Brain microvascular endothelial cell (primary cell): ENCODE results near the gene ALS2CL.
A peak's percentile ranks its signal among the peaks of the same experiment; 100 is the strongest.

ENCODE experiments used
- DNase-seq: peaks from one replicate; pipeline ENCODE4 v3.0.0-alpha.2; 2020
- H3K27ac ChIP-seq: fragments of 250-450 bp; sonication (Bioruptor Pico); 2 replicates; pipeline ENCODE4 v1.5.1; 2020; ENCODE audit warnings: mild to moderate bottlenecking, moderate library complexity
- H3K27me3 ChIP-seq: fragments of 250-450 bp; sonication (Bioruptor Pico); replicated peaks from 2 replicates; pipeline ENCODE4 v1.5.1; 2020; ENCODE audit warnings: mild to moderate bottlenecking
- H3K36me3 ChIP-seq: fragments of 250-450 bp; sonication (Bioruptor Pico); replicated peaks from 2 replicates; pipeline ENCODE4 v1.5.1; 2020; ENCODE audit warnings: mild to moderate bottlenecking
- H3K4me3 ChIP-seq: 2 replicates; pipeline ENCODE4 v1.5.1; 2011; ENCODE audit warnings: low read depth, mild to moderate bottlenecking, control low read depth, low read length, moderate library complexity
- CTCF ChIP-seq: IDR thresholded peaks from 2 replicates; pipeline ENCODE4 v1.5.1; 2011; ENCODE audit warnings: low read depth, mild to moderate bottlenecking, moderate library complexity, low read length, control low read depth, inconsistent platforms; ENCODE audit errors: missing control alignments
- in situ Hi-C: cut with HindIII; loops from 2 replicates; pipeline ENCODE4 v1.10.0; 2017; ENCODE audit warnings: low sequenced_read_pairs, low pct_ligation_motif_present

Gene ALS2CL

GRCh38 chr3:46664188-46664970 is 29.1 kb downstream of the ALS2CL start:
- in situ Hi-C loops = no loop called here
- DNase-seq = no peak
- H3K4me3 ChIP-seq = no peak overlapping the region
- no peak overlapping the region for H3K27ac ChIP-seq
- TF ChIP-seq CTCF = no peak
- no peaks in the 10 kb centered on the region for H3K36me3 ChIP-seq
- H3K27me3 ChIP-seq = peaks cover 9% of the 10 kb centered on the region

- Histone ChIP-seq H3K27me3 (peaks cover 9% of the 10 kb centered on the region), H3K27ac (no peak overlapping the region), H3K4me3 (no peak overlapping the region), H3K36me3 (no peaks in the 10 kb centered on the region)
- peak; percentile 16 for TF ChIP-seq CTCF
- DNase-seq = no peak
- in situ Hi-C loops = no loop called here
These were observed 29.8 kb downstream of the ALS2CL start for GRCh38 chr3:46663591-46664135.

- Histone ChIP-seq H3K4me3 (no peak overlapping the region), H3K36me3 (no peaks in the 10 kb centered on the region), H3K27me3 (peaks cover 9% of the 10 kb centered on the region), H3K27ac (no peak overlapping the region)
- peak; percentile 15 for DNase-seq
- TF ChIP-seq CTCF = no peak
- in situ Hi-C loops = no loop called here
These were observed 30.5 kb downstream of the ALS2CL start for GRCh38 chr3:46662771-46663551.

GRCh38 chr3:46661776-46662766 is 31.4 kb downstream of the ALS2CL start:
- DNase-seq = no peak
- Histone ChIP-seq H3K36me3 (no peaks in the 10 kb centered on the region), H3K27ac (no peak overlapping the region), H3K4me3 (no peak overlapping the region), H3K27me3 (peaks cover 9% of the 10 kb centered on the region)
- in situ Hi-C loops = no loop called here
- no peak for TF ChIP-seq CTCF
